ENCODE data around the gene PON3. TPM values are rescaled to one million over a fixed set of nuclear protein-coding genes. Genes with fewer than 3 reads are reported as not detected.
"Not testable (repeated sequence)": the region's sequence is repeated elsewhere in the genome, so short reads cannot be mapped to it uniquely, and the experiment has no call there.

The PON3 gene
- total and polyA plus RNA-seq, 2 donors from 2014 or later: 1.6 to 1.9 TPM

DNA sequence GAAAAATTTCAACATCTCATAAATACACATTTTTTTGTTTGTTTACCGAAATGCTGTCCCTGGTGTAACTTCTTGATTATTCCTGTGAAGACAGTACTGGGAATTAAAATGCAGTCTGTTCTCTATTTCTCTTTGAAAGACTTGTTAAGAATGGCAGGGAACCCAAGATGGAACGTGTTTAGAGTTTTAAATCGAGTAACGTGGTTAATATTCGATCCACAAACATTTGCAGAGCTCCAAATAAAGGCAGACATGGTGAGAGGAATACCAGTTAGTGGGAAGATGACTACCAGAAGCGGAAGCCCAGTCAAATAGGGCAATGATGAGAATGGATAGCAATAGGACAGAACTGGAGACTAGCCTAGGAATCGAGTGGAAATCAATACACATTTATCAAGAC is 6.7 kb downstream of the PON3 start:
- no peak for DNase-seq
- intact Hi-C loops (cut with DNase I): no loop called here
- Histone ChIP-seq H3K4me3 (ENCODE audit: low read length in 3 of 3) (no peak overlapping the region), H3K9ac (ENCODE audit: low read length in 3 of 3) (no peak overlapping the region), H3K4me1 (ENCODE audit: control insufficient read depth in 2 of 3, insufficient read depth in 2 of 3, low read depth in 1 of 3, low read length in 3 of 3) (no peaks in the 10 kb centered on the region), H3K9me3 (ENCODE audit: control insufficient read depth in 2 of 3, insufficient read depth in 1 of 3, low read length in 3 of 3) (no peaks in the 10 kb centered on the region), H3K27ac (ENCODE audit: low read depth in 2 of 2, low read length in 2 of 2) (no peak overlapping the region), H3K27me3 (ENCODE audit: control insufficient read depth, insufficient read depth, low read length) (no peaks in the 10 kb centered on the region), H3K36me3 (ENCODE audit: control insufficient read depth in 2 of 3, insufficient read depth in 3 of 3, low read length in 3 of 3) (no peaks in the 10 kb centered on the region)
- TF ChIP-seq CTCF (IDR thresholded peaks at IDR 0.05; ENCODE audit: borderline replicate concordance, extremely low read depth, insufficient read depth): no peak
- no peak for FAIRE-seq

GRCh38 chr7:95379457-95379856 is 16.7 kb downstream of the PON3 start:
- H3K9ac ChIP-seq (ENCODE audit: low read length in 3 of 3); H3K4me1 ChIP-seq (ENCODE audit: control insufficient read depth in 2 of 3, insufficient read depth in 2 of 3, low read depth in 1 of 3, low read length in 3 of 3); H3K27me3 ChIP-seq (ENCODE audit: control insufficient read depth, insufficient read depth, low read length); intact Hi-C loops (cut with DNase I); H3K36me3 ChIP-seq (ENCODE audit: control insufficient read depth in 2 of 3, insufficient read depth in 3 of 3, low read length in 3 of 3); DNase-seq; H3K27ac ChIP-seq (ENCODE audit: low read depth in 2 of 2, low read length in 2 of 2); H3K4me3 ChIP-seq (ENCODE audit: low read length in 3 of 3); H3K9me3 ChIP-seq (ENCODE audit: control insufficient read depth in 2 of 3, insufficient read depth in 1 of 3, low read length in 3 of 3); FAIRE-seq: not testable (repeated sequence)

DNA sequence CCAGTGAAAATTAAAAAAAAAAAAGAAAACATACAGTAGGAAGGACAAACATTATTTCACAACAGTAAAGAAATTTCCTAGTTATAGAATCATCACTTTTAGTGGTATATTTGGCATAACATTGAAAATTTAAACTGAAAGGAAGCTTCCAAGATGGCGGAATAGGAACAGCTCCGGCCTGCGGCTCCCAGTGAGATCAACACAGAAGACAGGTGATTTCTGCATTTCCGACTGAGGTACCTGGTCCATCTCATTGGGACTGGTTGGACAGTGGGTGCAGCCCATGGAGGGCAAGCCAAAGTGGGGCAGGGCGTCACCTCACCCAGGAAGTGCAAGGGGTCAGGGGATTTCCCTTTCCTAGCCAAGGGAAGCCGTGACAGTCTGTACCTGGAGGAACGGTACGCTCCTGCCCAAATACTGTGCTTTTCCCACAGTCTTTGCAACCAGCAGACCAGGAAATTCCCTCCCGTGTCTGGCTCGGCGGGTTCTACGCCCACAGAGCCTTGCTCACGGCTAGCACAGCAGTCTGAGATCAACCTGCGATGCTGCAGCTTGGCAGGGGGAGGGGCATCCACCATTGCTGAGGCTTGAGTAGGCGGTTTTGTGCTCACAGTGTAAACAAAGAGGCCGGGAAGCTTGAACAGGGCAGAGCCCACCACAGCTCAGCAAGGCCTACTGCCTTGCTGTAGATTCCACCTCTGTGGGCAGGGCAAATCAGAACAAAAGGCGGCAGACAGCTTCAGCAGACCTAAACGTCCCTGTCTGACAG is 19.4 kb downstream of the PON3 start:
- Histone ChIP-seq H3K9ac (ENCODE audit: low read length in 3 of 3) (no peak overlapping the region), H3K36me3 (ENCODE audit: control insufficient read depth in 2 of 3, insufficient read depth in 3 of 3, low read length in 3 of 3) (no peaks in the 10 kb centered on the region), H3K4me1 (ENCODE audit: control insufficient read depth in 2 of 3, insufficient read depth in 2 of 3, low read depth in 1 of 3, low read length in 3 of 3) (no peaks in the 10 kb centered on the region), H3K27ac (ENCODE audit: low read depth in 2 of 2, low read length in 2 of 2) (no peak overlapping the region), H3K4me3 (ENCODE audit: low read length in 3 of 3) (no peak overlapping the region), H3K27me3 (ENCODE audit: control insufficient read depth, insufficient read depth, low read length) (no peaks in the 10 kb centered on the region), H3K9me3 (ENCODE audit: control insufficient read depth in 2 of 3, insufficient read depth in 1 of 3, low read length in 3 of 3) (no peaks in the 10 kb centered on the region)
- DNase-seq (peak in 1 of 5 donors; percentile 68), FAIRE-seq (no peak)
- intact Hi-C loops (cut with DNase I): no loop called here
- TF ChIP-seq CTCF (IDR thresholded peaks at IDR 0.05; ENCODE audit: borderline replicate concordance, extremely low read depth, insufficient read depth): no peak

DNA sequence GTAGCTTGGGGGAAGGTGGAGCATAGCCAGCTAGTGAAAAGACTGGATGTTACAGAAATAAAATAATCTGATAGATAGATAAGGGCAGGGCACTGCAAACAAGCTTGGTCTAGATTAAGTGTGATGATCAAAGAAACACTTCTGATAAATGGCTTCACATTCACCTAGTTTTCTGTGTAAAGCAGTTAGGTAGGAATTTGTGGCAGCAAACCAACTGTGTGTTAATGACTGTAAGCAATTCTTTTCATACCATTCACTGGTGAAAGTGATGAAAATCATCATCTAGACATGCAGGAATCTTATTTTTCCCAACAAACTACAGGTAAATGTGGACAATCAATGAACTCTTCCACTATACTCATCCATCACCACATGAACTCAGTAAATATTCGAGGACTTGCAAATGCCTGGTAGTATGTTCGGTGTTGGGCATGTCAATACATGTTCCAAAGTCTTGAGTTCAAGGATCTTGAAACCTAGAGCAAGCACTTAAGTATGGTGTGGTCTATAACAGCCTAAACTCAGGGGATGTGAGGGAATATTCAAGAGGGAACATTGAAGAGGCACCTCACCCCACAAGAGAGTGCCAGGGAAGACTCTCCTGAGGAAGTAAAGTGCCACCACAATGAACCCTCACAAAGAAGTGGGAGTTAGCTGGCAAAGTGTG is 20.5 kb downstream of the PON3 start:
- Histone ChIP-seq H3K9ac (ENCODE audit: low read length in 3 of 3) (no peak overlapping the region), H3K4me1 (ENCODE audit: control insufficient read depth in 2 of 3, insufficient read depth in 2 of 3, low read depth in 1 of 3, low read length in 3 of 3) (no peaks in the 10 kb centered on the region), H3K27ac (ENCODE audit: low read depth in 2 of 2, low read length in 2 of 2) (no peak overlapping the region), H3K27me3 (ENCODE audit: control insufficient read depth, insufficient read depth, low read length) (no peaks in the 10 kb centered on the region), H3K4me3 (ENCODE audit: low read length in 3 of 3) (no peak overlapping the region), H3K9me3 (ENCODE audit: control insufficient read depth in 2 of 3, insufficient read depth in 1 of 3, low read length in 3 of 3) (no peaks in the 10 kb centered on the region), H3K36me3 (ENCODE audit: control insufficient read depth in 2 of 3, insufficient read depth in 3 of 3, low read length in 3 of 3) (no peaks in the 10 kb centered on the region)
- TF ChIP-seq CTCF (IDR thresholded peaks at IDR 0.05; ENCODE audit: borderline replicate concordance, extremely low read depth, insufficient read depth): no peak
- intact Hi-C loops (cut with DNase I): no loop called here
- no peak for FAIRE-seq
- no peak for DNase-seq
